Ovary (tissue), 9 donors: ENCODE data around the gene ABCB1. TPM values are rescaled to one million over a fixed set of nuclear protein-coding genes. Genes with fewer than 3 reads are reported as not detected.

Experiments used
- DNase-seq, 5 donors: peaks; one replicate each; pipeline ENCODE4 v3.0.0-alpha.2; 2019 to 2020
- H3K27ac ChIP-seq, 2 donors: fragments of 200-600 bp; one replicate each; pipeline versions ENCODE4 v1.5.1 to v1.8.0; 2019 to 2022
- H3K27me3 ChIP-seq: fragments of 200-600 bp; one replicate; pipeline ENCODE4 v1.8.0; 2022
- H3K36me3 ChIP-seq: fragments of 200-600 bp; sonication (generic); one replicate; pipeline ENCODE4 v1.5.1; 2019
- H3K4me1 ChIP-seq: one replicate; pipeline ENCODE4 v1.8.1; 2013; ENCODE audit warnings: mild to moderate bottlenecking, moderate library complexity; ENCODE audit not compliant: insufficient read depth
- H3K4me3 ChIP-seq: fragments of 200-600 bp; sonication (generic); one replicate; pipeline ENCODE4 v1.5.1; 2017
- H3K9me3 ChIP-seq, 2 donors: fragments of 200-600 bp in 1 of 2; sonication (generic) in 1 of 2; one replicate each; pipeline versions ENCODE4 v1.5.1 to v1.8.1; 2013 to 2019; ENCODE audit warnings: mild to moderate bottlenecking in 1 of 2, moderate library complexity in 1 of 2
- EP300 ChIP-seq: sonication (generic); formaldehyde crosslinking; IDR thresholded peaks from one replicate; pipeline ENCODE4 v1.6.1; 2017; ENCODE audit warnings: antibody characterized with exemption
- POLR2A ChIP-seq: fragments of 450-650 bp; IDR thresholded peaks from one replicate; pipeline ENCODE4 v1.6.1; 2017; ENCODE audit warnings: antibody characterized with exemption, mild to moderate bottlenecking, moderate library complexity
- WGBS, 3 donors: extraction: QIAGEN DNeasy Blood & Tissue Kit in 1 of 3; methylation state at CpG; one replicate each; pipeline versions ENCODE4 v1.1.5 to v1.1.7; 2013 to 2017; 5-methylcytosine and 5-hydroxymethylcytosine counted together
- intact Hi-C, 4 donors: fragments of 100-400 bp; cut with DNase I; formaldehyde crosslinking; loops; one replicate each; pipeline versions ENCODE4 v1.11.0 to v1.15.1; 2022 to 2023
- polyA plus RNA-seq, 2 donors: library from polyadenylated mRNA; stranded (reverse); fragments of 200-250 nt in 1 of 2; fragments of 350-450 nt in 1 of 2; fragmentation: Illumina TruSeq in 1 of 2; extraction: RNeasy Lipid Tissue Mini Kit (QIAGEN cat#74804) in 1 of 2; gene quantifications; one replicate each; pipeline ENCODE4 v1.2.3, GENCODE V29; 2013 to 2014
- total RNA-seq, 7 donors: library from RNA; depleted of rRNA in 2 of 7; stranded (reverse); fragments of >200 nt in 2 of 7; fragmentation: NEBNext Ultra II Directional in 3 of 7; extraction: Animal tissue kit (Norgen Biotek cat#: 25700) in 3 of 7; gene quantifications; one replicate each; pipeline versions ENCODE4 v1.1.0 to v1.2.4, GENCODE V29; 2016 to 2023
- TF ChIP-seq, protein P1 (sequence below), 3 donors: fragments of 450-650 bp in 2 of 3; fragments of 200-600 bp in 1 of 3; IDR thresholded peaks; one replicate each; pipeline versions ENCODE4 v1.5.1 to v1.8.0; 2016 to 2022; ENCODE audit warnings: antibody characterized with exemption in 3 of 3, mild to moderate bottlenecking in 1 of 3
- donor health status: DM: no; HTN: no; CAD: no; lungs with moderate emphysema.
- donor health status: DM: no; HTN: no; CAD: no.
- donor health status: Bipolar disorder and iron deficiency.
- donor health status: DM: yes; HTN: yes; CAD: no.
- donor health status: DM: no; HTN: no; CAD: no.
- donor health status: DM: yes; HTN: yes; CAD: no.

The ABCB1 gene
- total and polyA plus RNA-seq, 9 donors: 3.4 to 22.8 (median 8.1) TPM

DNA sequence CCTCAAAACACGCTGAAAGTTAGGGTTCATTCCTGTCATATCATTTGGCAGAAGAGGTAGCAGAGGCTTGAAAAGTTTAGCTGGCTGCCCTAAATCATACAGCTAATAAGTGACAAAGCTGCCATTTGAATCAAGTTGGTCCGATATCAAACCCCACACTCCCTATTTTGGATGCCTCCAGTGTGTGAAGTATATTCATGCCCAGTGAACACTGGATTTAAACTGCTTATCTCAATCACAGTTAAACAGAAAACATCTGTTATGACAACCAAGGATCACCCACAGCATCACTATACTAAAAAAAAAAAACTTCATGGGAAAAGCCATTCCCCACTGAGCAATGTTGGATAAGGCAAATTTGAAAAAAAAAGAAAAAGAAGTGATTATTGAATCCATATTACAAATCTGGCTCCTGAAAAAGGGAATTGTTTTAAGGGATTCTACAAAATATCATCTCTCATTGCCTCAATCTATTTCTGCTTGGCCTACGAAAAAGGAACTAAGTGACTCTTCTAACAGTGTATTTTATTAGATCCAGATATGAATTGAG is 48.3 kb downstream of the ABCB1 start:
- DNase-seq: no peak
- TF ChIP-seq POLR2A: no peak
- no peak for TF ChIP-seq EP300
- TF ChIP-seq, protein P1, sequence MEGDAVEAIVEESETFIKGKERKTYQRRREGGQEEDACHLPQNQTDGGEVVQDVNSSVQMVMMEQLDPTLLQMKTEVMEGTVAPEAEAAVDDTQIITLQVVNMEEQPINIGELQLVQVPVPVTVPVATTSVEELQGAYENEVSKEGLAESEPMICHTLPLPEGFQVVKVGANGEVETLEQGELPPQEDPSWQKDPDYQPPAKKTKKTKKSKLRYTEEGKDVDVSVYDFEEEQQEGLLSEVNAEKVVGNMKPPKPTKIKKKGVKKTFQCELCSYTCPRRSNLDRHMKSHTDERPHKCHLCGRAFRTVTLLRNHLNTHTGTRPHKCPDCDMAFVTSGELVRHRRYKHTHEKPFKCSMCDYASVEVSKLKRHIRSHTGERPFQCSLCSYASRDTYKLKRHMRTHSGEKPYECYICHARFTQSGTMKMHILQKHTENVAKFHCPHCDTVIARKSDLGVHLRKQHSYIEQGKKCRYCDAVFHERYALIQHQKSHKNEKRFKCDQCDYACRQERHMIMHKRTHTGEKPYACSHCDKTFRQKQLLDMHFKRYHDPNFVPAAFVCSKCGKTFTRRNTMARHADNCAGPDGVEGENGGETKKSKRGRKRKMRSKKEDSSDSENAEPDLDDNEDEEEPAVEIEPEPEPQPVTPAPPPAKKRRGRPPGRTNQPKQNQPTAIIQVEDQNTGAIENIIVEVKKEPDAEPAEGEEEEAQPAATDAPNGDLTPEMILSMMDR (IDR thresholded peaks at IDR 0.05): no peak
- Histone ChIP-seq H3K36me3 (no peaks in the 10 kb centered on the region), H3K27ac (no peak overlapping the region), H3K27me3 (no peaks in the 10 kb centered on the region), H3K4me1 (no peaks in the 10 kb centered on the region), H3K4me3 (no peak overlapping the region), H3K9me3 (no peaks in the 10 kb centered on the region)
- WGBS, 3 donors: 31 to 40% (median 40%) methylated on average over 3 of the region's 3 CpGs
- intact Hi-C loops: no loop called here

DNA sequence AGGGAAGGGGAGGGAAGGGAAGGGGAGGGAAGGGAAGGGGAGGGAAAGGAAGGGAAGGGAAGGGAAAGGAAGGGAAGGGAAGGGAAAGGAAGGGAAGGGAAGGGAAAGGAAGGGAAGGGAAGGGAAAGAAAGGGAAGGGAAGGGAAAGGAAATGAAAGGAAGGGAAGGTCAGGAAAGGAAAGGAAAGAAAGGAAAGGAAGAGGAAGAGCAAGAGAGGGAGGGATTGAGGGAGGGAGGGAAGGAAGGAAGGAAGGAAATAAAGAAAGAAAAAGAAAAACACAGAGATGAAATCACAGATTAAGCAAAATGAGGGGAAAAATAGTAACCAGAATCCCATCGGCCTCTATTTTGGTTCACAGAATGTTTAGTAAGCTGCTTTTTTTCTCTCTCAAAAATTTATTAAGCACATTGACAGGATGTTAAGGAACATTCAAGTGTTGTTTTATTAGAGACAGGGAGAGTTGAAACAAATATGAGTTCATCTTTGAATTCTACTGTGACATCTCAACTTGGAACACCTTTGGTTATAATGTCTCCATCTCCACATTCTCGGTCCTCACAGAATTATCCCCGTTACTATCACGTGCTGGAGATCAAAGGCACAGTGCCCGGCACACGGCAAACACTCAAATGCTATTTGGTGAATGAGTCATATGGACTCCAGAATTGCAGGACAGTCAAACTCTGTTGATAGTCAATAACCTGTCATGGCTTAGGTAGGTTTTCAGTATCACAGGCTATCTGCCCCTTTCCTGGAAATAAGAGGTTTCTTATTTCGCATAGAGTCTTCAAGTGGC is 52.4 kb downstream of the ABCB1 start:
- H3K4me1 ChIP-seq: no peaks in the 10 kb centered on the region
- H3K27me3 ChIP-seq: no peaks in the 10 kb centered on the region
- H3K4me3 ChIP-seq: no peak overlapping the region
- TF ChIP-seq, protein P1 (IDR thresholded peaks at IDR 0.05): no peak
- TF ChIP-seq POLR2A: no peak
- TF ChIP-seq EP300: no peak
- 88 to 90% (median 89%) methylated on average over 7 of the region's 7 CpGs for WGBS, 3 donors
- intact Hi-C loops: no loop called here
- DNase-seq: no peak
- no peaks in the 10 kb centered on the region for H3K9me3 ChIP-seq
- no peaks in the 10 kb centered on the region for H3K36me3 ChIP-seq
- no peak overlapping the region for H3K27ac ChIP-seq

DNA sequence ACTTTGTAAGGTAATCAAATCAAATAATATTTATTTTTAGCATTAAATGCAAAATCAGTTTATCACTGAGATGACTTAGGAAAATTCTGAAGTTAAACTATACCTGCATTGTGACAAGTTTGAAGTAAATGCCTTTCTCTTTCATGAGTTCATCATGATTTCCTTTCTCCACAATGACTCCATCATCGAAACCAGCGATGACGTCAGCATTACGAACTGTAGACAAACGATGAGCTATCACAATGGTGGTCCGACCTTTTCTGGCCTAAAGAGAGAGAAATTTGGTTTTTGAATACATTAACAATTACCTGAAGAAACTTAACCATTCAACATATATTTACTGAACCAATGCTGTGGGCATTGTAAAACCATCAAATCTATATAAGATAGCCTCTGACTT is 54.9 kb downstream of the ABCB1 start:
- no peaks in the 10 kb centered on the region for H3K9me3 ChIP-seq
- no peaks in the 10 kb centered on the region for H3K36me3 ChIP-seq
- H3K27ac ChIP-seq: no peak overlapping the region
- intact Hi-C loops: no loop called here
- no peaks in the 10 kb centered on the region for H3K27me3 ChIP-seq
- WGBS, 3 donors: 91 to 95% (median 92%) methylated on average over 6 of the region's 6 CpGs
- H3K4me1 ChIP-seq: no peaks in the 10 kb centered on the region
- no peak for DNase-seq
- H3K4me3 ChIP-seq: no peak overlapping the region
- TF ChIP-seq POLR2A (no peak), EP300 (no peak)
- TF ChIP-seq, protein P1 (IDR thresholded peaks at IDR 0.05): no peak

DNA sequence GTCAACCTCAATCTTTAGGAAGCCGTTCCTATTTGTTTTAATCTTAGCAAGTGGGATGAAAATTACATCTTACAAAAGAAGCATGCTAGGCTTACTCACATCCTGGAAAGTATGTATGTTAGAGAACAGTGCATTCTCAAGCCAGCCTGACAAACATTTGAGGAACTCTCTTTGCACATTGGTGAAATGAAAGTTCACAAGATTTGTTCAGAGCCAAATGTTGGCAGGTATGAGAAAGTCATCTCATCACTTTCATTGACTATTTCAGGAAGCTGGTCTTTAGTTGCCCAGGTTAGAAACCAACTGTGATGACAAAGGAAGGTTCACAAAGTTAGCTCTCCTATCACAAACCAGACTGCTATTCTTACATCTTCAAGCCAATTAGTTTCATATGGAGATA is 57.1 kb downstream of the ABCB1 start:
- WGBS, 3 donors: 77 to 93% (median 90%) methylated on average over 1 of the region's 1 CpG
- no peak for TF ChIP-seq EP300
- no peak for TF ChIP-seq POLR2A
- TF ChIP-seq, protein P1 (IDR thresholded peaks at IDR 0.05): no peak
- Histone ChIP-seq H3K27ac (no peak overlapping the region), H3K4me1 (no peaks in the 10 kb centered on the region), H3K9me3 (no peaks in the 10 kb centered on the region), H3K27me3 (no peaks in the 10 kb centered on the region), H3K4me3 (no peak overlapping the region), H3K36me3 (no peaks in the 10 kb centered on the region)
- no peak for DNase-seq
- intact Hi-C loops: no loop called here
